ENCODE data around the gene CENPI. TPM values are rescaled to one million over a fixed set of nuclear protein-coding genes. Genes with fewer than 3 reads are reported as not detected.

The CENPI gene
- total and polyA plus RNA-seq, 2 of the 13 experiments (the other 11 are each of a cell fraction or from before 2014, with no cell fraction given) = 5.1 to 26.5 TPM

DNA sequence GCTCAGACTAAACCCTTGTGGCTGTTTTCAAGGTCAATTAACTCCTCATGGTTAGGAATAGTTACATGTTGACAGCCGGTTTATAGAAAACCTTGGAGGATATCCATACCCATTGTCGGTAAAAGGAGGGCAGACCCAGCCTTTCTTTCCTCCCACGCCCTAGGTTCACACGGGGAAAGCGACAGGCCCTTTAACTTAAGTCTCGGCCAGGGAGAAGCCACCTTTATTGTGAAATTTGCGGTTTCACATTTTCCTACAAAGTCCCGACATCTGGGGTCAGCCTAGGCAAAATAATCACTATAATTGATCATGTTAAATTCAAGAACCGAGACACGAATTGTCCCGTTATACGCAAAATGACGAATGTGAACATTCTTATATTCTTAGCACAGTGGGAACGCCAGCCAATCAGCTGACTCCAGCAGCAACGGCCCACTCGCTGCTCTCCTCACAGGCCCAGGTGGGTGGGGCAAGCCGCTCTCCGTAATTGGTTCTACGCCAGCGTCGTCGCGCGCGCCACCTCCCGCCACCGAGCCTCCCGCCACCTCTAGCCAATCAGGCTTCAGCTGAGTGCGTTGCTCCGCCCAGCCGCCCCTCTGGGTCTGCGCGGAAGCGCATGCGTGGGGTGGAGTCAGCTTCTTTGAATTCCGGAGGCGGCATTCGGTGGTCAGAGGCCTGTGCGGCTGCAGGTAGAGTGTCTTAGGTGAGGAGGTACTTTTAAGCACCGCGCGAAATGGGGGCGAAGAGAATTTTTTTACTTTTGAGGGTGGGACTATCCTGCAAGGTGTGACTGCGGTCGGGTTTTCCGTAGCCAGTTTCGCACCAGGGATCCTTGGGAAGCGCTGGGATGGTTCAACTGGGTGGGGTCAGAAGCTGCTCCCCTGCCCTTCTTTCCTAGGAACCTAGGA, at the start of gene CENPI (continued):
- TF ChIP-seq, protein P1, sequence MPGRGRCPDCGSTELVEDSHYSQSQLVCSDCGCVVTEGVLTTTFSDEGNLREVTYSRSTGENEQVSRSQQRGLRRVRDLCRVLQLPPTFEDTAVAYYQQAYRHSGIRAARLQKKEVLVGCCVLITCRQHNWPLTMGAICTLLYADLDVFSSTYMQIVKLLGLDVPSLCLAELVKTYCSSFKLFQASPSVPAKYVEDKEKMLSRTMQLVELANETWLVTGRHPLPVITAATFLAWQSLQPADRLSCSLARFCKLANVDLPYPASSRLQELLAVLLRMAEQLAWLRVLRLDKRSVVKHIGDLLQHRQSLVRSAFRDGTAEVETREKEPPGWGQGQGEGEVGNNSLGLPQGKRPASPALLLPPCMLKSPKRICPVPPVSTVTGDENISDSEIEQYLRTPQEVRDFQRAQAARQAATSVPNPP (CRISPR knock-in tag; IDR thresholded peaks at IDR 0.05) = peak; percentile 51; the same call in 1 of the 2 replicates
- TF ChIP-seq RELA (CRISPR knock-in tag; IDR thresholded peaks at IDR 0.05) = no peak
- TF ChIP-seq, protein P2, sequence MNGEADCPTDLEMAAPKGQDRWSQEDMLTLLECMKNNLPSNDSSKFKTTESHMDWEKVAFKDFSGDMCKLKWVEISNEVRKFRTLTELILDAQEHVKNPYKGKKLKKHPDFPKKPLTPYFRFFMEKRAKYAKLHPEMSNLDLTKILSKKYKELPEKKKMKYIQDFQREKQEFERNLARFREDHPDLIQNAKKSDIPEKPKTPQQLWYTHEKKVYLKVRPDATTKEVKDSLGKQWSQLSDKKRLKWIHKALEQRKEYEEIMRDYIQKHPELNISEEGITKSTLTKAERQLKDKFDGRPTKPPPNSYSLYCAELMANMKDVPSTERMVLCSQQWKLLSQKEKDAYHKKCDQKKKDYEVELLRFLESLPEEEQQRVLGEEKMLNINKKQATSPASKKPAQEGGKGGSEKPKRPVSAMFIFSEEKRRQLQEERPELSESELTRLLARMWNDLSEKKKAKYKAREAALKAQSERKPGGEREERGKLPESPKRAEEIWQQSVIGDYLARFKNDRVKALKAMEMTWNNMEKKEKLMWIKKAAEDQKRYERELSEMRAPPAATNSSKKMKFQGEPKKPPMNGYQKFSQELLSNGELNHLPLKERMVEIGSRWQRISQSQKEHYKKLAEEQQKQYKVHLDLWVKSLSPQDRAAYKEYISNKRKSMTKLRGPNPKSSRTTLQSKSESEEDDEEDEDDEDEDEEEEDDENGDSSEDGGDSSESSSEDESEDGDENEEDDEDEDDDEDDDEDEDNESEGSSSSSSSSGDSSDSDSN (CRISPR knock-in tag; IDR thresholded peaks at IDR 0.05) = no peak
- no peak for TF ChIP-seq ZNF614 (CRISPR knock-in tag; IDR thresholded peaks at IDR 0.05; ENCODE audit: borderline replicate concordance)
- TF ChIP-seq ZNF3 (CRISPR knock-in tag; IDR thresholded peaks at IDR 0.05) = no peak
- TF ChIP-seq ZNF619 (CRISPR knock-in tag; IDR thresholded peaks at IDR 0.05) = no peak
- TF ChIP-seq, protein P3, sequence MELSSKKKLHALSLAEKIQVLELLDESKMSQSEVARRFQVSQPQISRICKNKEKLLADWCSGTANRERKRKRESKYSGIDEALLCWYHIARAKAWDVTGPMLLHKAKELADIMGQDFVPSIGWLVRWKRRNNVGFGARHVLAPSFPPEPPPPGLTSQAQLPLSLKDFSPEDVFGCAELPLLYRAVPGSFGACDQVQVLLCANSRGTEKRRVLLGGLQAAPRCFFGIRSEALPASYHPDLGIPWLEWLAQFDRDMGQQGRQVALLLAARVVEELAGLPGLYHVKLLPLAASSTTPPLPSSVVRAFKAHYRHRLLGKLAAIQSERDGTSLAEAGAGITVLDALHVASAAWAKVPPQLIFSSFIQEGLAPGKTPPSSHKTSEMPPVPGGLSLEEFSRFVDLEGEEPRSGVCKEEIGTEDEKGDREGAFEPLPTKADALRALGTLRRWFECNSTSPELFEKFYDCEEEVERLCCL (CRISPR knock-in tag; IDR thresholded peaks at IDR 0.05; ENCODE audit: borderline replicate concordance) = no peak
- no peak for TF ChIP-seq PHF5A (CRISPR knock-in tag; IDR thresholded peaks at IDR 0.05; ENCODE audit: low read depth, unreplicated experiment)
- peak; percentile 46; the same call in 1 of the 2 replicates for TF ChIP-seq SMYD3 (CRISPR knock-in tag; IDR thresholded peaks at IDR 0.05)
- TF ChIP-seq ZFY (CRISPR knock-in tag; IDR thresholded peaks at IDR 0.05) = peak; percentile 71
- TF ChIP-seq NAIF1 (CRISPR knock-in tag; IDR thresholded peaks at IDR 0.05; ENCODE audit: borderline replicate concordance) = peak; percentile 39; the same call in 1 of the 2 replicates
- no peak for TF ChIP-seq HMGA1 (CRISPR knock-in tag; conservative IDR thresholded peaks at IDR 0.05)
- no peak for TF ChIP-seq ETV5 (CRISPR knock-in tag; IDR thresholded peaks at IDR 0.05; ENCODE audit: borderline replicate concordance)
- TF ChIP-seq, protein P4, sequence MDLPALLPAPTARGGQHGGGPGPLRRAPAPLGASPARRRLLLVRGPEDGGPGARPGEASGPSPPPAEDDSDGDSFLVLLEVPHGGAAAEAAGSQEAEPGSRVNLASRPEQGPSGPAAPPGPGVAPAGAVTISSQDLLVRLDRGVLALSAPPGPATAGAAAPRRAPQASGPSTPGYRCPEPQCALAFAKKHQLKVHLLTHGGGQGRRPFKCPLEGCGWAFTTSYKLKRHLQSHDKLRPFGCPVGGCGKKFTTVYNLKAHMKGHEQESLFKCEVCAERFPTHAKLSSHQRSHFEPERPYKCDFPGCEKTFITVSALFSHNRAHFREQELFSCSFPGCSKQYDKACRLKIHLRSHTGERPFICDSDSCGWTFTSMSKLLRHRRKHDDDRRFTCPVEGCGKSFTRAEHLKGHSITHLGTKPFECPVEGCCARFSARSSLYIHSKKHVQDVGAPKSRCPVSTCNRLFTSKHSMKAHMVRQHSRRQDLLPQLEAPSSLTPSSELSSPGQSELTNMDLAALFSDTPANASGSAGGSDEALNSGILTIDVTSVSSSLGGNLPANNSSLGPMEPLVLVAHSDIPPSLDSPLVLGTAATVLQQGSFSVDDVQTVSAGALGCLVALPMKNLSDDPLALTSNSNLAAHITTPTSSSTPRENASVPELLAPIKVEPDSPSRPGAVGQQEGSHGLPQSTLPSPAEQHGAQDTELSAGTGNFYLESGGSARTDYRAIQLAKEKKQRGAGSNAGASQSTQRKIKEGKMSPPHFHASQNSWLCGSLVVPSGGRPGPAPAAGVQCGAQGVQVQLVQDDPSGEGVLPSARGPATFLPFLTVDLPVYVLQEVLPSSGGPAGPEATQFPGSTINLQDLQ (CRISPR knock-in tag; IDR thresholded peaks at IDR 0.05) = no peak
- TF ChIP-seq ZNF530 (CRISPR knock-in tag; IDR thresholded peaks at IDR 0.05; ENCODE audit: low read depth) = no peak
- TF ChIP-seq PHF20 (CRISPR knock-in tag; IDR thresholded peaks at IDR 0.05) = no peak; the same call in 1 of the 2 replicates
- TF ChIP-seq NPAS2 (CRISPR knock-in tag; IDR thresholded peaks at IDR 0.05; ENCODE audit: borderline replicate concordance) = no peak
- peak; percentile 43; the same call in 1 of the 2 replicates for TF ChIP-seq ZNF563 (CRISPR knock-in tag; IDR thresholded peaks at IDR 0.05)
- TF ChIP-seq KLF6 (CRISPR knock-in tag; IDR thresholded peaks at IDR 0.05) = no peak
- TF ChIP-seq NFE2 (CRISPR knock-in tag; IDR thresholded peaks at IDR 0.05) = no peak

Measured in HepG2 (cell line).